Measurements from ENCODE around the gene ABCB10.
"Not testable (repeated sequence)": the region's sequence is repeated elsewhere in the genome, so short reads cannot be mapped to it uniquely, and the experiment has no call there.

Gene ABCB10

GRCh38 chr1:229596925-229597699, 38.6 kb upstream of the ABCB10 start:
- no peak overlapping the region for H3K4me3 ChIP-seq (ENCODE audit: low read length)
- DNase-seq (ENCODE audit: low read depth) = no peak
- TF ChIP-seq CTCF (conservative IDR thresholded peaks at IDR 0.05; ENCODE audit: low read depth, low read length) = no peak

GRCh38 chr1:229595876-229596275, 37.4 kb upstream of the ABCB10 start:
- H3K4me3 ChIP-seq (ENCODE audit: low read length); DNase-seq (ENCODE audit: low read depth): not testable (repeated sequence)

- no peak overlapping the region for H3K4me3 ChIP-seq (ENCODE audit: low read length)
- no peak for TF ChIP-seq CTCF (conservative IDR thresholded peaks at IDR 0.05; ENCODE audit: low read depth, low read length)
- no peak for DNase-seq (ENCODE audit: low read depth)
These were observed 35.9 kb upstream of the ABCB10 start for GRCh38 chr1:229594227-229595008.

GRCh38 chr1:229593800-229594199, 35.3 kb upstream of the ABCB10 start:
- no peak overlapping the region for H3K4me3 ChIP-seq (ENCODE audit: low read length)
- TF ChIP-seq CTCF (conservative IDR thresholded peaks at IDR 0.05; ENCODE audit: low read depth, low read length) = no peak
- no peak for DNase-seq (ENCODE audit: low read depth)

GRCh38 chr1:229590119-229590518, 31.6 kb upstream of the ABCB10 start:
- no peak for TF ChIP-seq CTCF (conservative IDR thresholded peaks at IDR 0.05; ENCODE audit: low read depth, low read length)
- DNase-seq (ENCODE audit: low read depth) = peak; percentile 11

GRCh38 chr1:229585338-229585737, 26.8 kb upstream of the ABCB10 start:
- TF ChIP-seq CTCF (conservative IDR thresholded peaks at IDR 0.05; ENCODE audit: low read depth, low read length) = no peak
- no peak for DNase-seq (ENCODE audit: low read depth)
- H3K4me3 ChIP-seq (ENCODE audit: low read length) = no peak overlapping the region

More at GRCh38 chr1:229590119-229590518, 31.6 kb upstream of the ABCB10 start:
- H3K4me3 ChIP-seq (ENCODE audit: low read length) = no peak overlapping the region

- no peak for DNase-seq (ENCODE audit: low read depth)
- TF ChIP-seq CTCF (conservative IDR thresholded peaks at IDR 0.05; ENCODE audit: low read depth, low read length) = no peak
- H3K4me3 ChIP-seq (ENCODE audit: low read length) = no peak overlapping the region
These were observed 24.2 kb upstream of the ABCB10 start for GRCh38 chr1:229582715-229583114.

Data from retinal pigment epithelial cell (primary cell).